Measurements from ENCODE around the gene ABTB2.

ABTB2 gene

GRCh38 chr11:34206407-34207300 is 151.2 kb downstream of the ABTB2 start:
- no peak for DNase-seq

DNA sequence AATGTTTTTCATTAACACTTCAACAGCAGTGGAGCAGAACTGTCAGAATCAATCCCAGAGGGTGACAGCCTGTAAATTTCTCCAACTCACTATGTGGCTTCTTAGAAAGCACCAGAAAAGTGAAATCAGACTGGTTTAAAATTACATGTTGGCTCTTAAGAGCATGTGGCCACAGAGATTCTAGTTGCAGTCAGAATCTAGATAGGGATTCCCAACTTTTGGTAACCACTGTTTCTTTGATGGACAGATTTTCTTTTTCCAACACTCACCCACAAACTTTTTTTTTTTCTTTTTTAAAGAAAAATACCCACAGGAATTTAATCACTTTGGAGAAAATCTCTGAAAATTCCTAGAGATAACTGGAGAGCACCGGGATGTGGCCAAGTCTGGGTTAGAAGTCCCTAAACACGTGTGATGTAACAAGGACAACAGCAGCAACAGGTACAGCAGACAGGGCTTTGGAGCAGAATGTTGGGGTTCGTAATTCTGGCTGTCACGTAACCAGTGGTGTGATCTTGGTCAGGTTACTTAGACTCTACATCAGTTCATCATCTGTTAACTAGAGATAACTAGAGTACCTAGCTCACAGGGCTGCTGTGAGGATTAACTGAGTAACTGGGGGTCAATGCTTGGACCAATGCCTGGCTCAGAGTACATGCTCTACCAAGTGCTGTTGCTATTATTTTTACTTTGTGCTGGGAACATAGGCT is 152.3 kb downstream of the ABTB2 start:
- no peak for DNase-seq

- no peak for DNase-seq
Observed at GRCh38 chr11:34204396-34205279, 153.2 kb downstream of the ABTB2 start.

GRCh38 chr11:34203377-34203871 is 154.4 kb downstream of the ABTB2 start:
- DNase-seq, result no peak

DNA sequence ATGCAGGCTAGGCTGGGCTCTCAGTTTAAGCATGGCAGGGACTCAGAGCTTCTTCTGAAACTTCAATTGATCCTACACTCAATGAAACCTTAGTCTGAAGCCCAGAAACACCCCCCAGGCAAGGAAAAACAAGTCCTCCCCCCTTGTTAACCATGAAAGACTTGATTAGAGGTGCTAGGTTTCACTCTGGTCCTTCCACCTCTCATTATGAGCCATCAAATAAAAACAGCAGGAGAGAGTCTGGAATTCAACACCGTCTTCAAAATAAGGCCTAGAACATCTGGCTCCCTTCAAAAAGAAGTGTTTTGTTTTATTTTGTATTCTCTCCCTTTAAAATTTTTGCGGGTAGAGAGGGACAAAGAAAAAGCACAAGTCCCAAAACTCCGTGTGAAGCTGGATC is 156.7 kb downstream of the ABTB2 start:
- no peak for DNase-seq

- DNase-seq, result no peak
Observed at GRCh38 chr11:34199525-34199924, 158.3 kb downstream of the ABTB2 start.

- no peak for DNase-seq
Observed at GRCh38 chr11:34198523-34198922, 159.3 kb downstream of the ABTB2 start.

DNA sequence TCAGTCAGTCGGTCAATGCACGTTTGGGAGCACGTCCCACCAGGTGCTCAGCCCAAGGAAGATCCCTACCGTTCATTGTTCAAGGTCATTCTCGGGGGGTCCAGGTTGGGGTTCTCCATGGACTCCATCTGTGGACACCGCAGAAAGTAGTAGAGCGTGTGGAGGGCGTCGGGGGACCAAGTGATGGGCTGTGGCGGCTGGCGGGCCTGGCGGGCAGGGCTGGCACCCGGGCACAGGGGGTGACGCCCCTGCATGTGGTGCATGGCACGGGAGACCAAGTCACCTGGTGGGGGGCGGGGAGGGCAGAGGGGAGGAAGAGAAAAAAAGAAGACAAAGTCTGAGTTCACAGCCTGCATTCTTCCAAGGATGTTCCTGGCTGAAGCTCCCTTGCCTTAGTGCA is 160.6 kb downstream of the ABTB2 start:
- DNase-seq, result no peak

GRCh38 chr11:34194576-34195335 is 163.1 kb downstream of the ABTB2 start:
- no peak for DNase-seq

DNA sequence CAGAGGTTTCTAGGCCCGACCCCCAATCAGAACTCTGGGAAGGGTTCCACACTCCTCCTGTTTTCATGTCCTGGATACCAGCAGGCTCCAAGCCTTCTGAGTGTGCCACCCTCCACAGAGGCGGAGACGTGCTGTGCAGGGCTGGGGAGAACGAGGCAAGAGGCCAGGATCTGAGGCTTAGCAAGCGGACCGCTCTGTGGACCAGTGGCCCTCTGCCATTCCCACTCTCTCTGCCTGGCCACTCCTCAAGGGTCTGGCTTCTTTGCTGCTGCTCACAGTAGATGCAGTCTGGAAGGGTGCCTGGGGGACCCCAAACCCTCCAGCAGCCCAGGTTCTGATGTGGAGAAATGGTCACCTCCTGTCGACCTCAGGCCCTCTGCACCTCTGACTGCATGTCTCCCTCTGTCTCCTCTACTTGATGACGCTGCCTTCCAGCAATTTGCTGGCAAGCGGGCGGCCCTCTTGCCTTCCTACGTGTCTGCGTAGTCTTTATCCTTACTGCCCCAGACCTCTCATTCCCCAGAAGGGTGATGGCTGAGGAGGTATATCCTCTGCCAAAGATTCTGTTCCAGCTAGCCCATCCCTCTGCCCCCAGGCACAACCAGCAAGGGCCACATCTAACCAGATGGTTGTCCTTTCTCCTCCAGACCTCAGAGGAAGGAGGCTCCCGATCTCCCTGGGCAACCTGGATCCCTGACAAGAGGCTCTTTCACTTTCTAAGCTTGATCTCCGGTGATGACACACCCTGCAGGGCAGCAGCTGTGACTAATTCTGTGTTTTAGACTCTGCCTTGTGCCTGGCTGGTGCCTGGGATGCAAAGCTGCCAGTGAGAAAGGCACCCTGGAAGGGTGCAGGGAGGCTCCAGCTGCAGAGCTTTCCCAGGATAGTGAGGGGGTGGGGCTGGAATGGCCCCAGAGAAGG is 165.1 kb downstream of the ABTB2 start:
- DNase-seq, result no peak

DNA sequence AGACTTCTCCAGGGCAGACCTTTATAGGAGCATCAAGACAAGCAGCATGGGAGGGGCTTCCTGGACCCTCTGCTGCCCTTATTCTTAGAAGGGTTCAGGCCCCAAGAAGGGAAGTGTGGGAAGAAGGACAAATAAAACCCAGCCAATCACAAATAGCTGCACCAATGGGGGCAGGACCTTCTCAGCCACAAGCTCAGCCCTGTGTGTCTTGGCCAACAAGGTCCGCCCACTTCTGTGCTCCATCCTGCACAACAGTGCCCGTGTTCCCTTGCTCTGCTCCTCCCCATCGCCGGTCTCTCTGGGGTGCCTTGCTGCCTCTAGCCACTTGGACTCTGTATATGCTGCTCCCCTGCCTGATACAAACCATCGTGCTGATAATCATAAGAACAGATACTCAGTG is 166.2 kb downstream of the ABTB2 start:
- no peak for DNase-seq

GRCh38 chr11:34190192-34191139 is 167.3 kb downstream of the ABTB2 start:
- no peak for DNase-seq

DNA sequence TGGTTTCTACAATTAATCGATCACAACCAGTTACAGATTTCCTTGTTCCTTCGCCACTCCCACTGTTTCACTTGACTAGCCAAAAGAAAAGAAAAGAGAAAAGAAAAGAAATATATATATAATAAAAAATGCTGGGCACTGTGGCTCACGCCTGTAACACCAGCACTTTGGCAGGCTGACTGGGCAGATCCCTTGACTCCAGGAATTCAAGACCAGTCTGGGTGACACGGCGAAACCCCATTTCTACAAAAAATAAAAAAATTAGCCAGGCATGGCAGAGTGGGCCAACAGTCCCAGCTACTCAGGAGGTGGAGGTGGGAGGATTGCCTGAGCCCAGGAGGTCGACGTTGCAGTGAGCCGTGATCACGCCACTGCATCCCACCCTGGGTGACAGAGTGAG is 168.6 kb downstream of the ABTB2 start:
- DNase-seq, result no peak

- no peak for DNase-seq
Observed at GRCh38 chr11:34188181-34188580, 169.6 kb downstream of the ABTB2 start.

GRCh38 chr11:34185926-34186841 is 171.6 kb downstream of the ABTB2 start:
- DNase-seq, result no peak

GRCh38 chr11:34184505-34185015 is 173.2 kb downstream of the ABTB2 start:
- no peak for DNase-seq

- DNase-seq, result no peak
Observed at GRCh38 chr11:34183848-34184391, 173.9 kb downstream of the ABTB2 start.
